ENCODE measurements around the gene PIRT. TPM values are rescaled to one million over a fixed set of nuclear protein-coding genes. Genes with fewer than 3 reads are reported as not detected.
A peak's percentile ranks its signal among the peaks of the same experiment; 100 is the strongest.
"Not testable (repeated sequence)": the region's sequence is repeated elsewhere in the genome, so short reads cannot be mapped to it uniquely, and the experiment has no call there.

Gene PIRT
- polyA plus RNA-seq, 1 of the 3 experiments (the other 2 are of a cell fraction) = not detected

GRCh38 chr17:10857976-10858375 is 20.1 kb upstream of the PIRT start:
- Histone ChIP-seq H3K79me2 (ENCODE audit: insufficient read depth) (no peaks in the 10 kb centered on the region), H3K9me2 (no peaks in the 10 kb centered on the region), H2AFZ (ENCODE audit: low read depth) (no peak overlapping the region), H3K27me3 (ENCODE audit: insufficient read depth) (no peaks in the 10 kb centered on the region), H3K27ac (ENCODE audit: low read depth in 2 of 2, low read length in 1 of 2) (no peak overlapping the region), H3K36me3 (replicated peaks in 1 of 2; ENCODE audit: control insufficient read depth in 1 of 2, insufficient read depth in 2 of 2, low read length in 1 of 2) (no peaks in the 10 kb centered on the region), H3K9me3 (no peaks in the 10 kb centered on the region), H3F3A (replicated peaks; ENCODE audit: insufficient read depth) (no peaks in the 10 kb centered on the region), H3K4me2 (no peak overlapping the region), H3K4me3 (ENCODE audit: low read depth in 2 of 2, low read length in 1 of 2) (no peak overlapping the region), H4K20me1 (ENCODE audit: insufficient read depth) (no peaks in the 10 kb centered on the region), H3K4me1 (ENCODE audit: control insufficient read depth in 1 of 2, insufficient read depth in 2 of 2, low read depth in 1 of 2, low read length in 1 of 2) (no peaks in the 10 kb centered on the region), H3K9ac (no peak overlapping the region)
- ChIA-PET POLR2A (no interaction called here), CTCF (interaction anchor here (1.4 to 1.6 kb wide), 2 partner anchors 18 kb away, joined by 3 to 5 read pairs; no protein-coding TSS in a partner anchor)
- TF ChIP-seq TCF12 (IDR thresholded peaks at IDR 0.05) (no peak), EZH2phosphoT487 (IDR thresholded peaks at IDR 0.05; ENCODE audit: borderline replicate concordance, low read depth) (no peak), CHD2 (IDR thresholded peaks at IDR 0.05; ENCODE audit: low read length, partially characterized antibody) (no peak), TEAD4 (IDR thresholded peaks at IDR 0.05; ENCODE audit: borderline replicate concordance, insufficient read depth) (no peak)
- no peak for DNase-seq
- 19% methylated on average over 4 of the region's 4 CpGs for WGBS (ENCODE audit: low lambda C conversion rate)

- H2AFZ ChIP-seq (ENCODE audit: low read depth); H3K27ac ChIP-seq (ENCODE audit: low read depth in 2 of 2, low read length in 1 of 2); H3K4me1 ChIP-seq (ENCODE audit: control insufficient read depth in 1 of 2, insufficient read depth in 2 of 2, low read depth in 1 of 2, low read length in 1 of 2); H3K36me3 ChIP-seq (replicated peaks in 1 of 2; ENCODE audit: control insufficient read depth in 1 of 2, insufficient read depth in 2 of 2, low read length in 1 of 2); H4K20me1 ChIP-seq (ENCODE audit: insufficient read depth); POLR2A ChIA-PET; H3F3A ChIP-seq (replicated peaks; ENCODE audit: insufficient read depth); H3K9me2 ChIP-seq; H3K9ac ChIP-seq; H3K4me2 ChIP-seq; H3K9me3 ChIP-seq; H3K79me2 ChIP-seq (ENCODE audit: insufficient read depth); H3K27me3 ChIP-seq (ENCODE audit: insufficient read depth); H3K4me3 ChIP-seq (ENCODE audit: low read depth in 2 of 2, low read length in 1 of 2); DNase-seq: not testable (repeated sequence)
- CTCF ChIA-PET = interaction anchor here (2.1 to 8.3 kb wide), 3 partner anchors 12 to 107 kb away, joined by 9 to 165 read pairs (median 20); no protein-coding TSS in a partner anchor
- WGBS (ENCODE audit: low lambda C conversion rate) = 79% methylated on average over 6 of the region's 6 CpGs
Measured at GRCh38 chr17:10846636-10847035, 8.7 kb upstream of the PIRT start.

- Histone ChIP-seq H3K9me2 (no peaks in the 10 kb centered on the region), H3K4me3 (ENCODE audit: low read depth in 2 of 2, low read length in 1 of 2) (peak overlapping the region in 1 of 2 experiments; percentile 56; a peak in 1 of 4 replicates), H3K27me3 (ENCODE audit: insufficient read depth) (no peaks in the 10 kb centered on the region), H3K4me2 (peak overlapping the region; percentile 76), H3K79me2 (ENCODE audit: insufficient read depth) (no peaks in the 10 kb centered on the region), H3F3A (replicated peaks; ENCODE audit: insufficient read depth) (no peaks in the 10 kb centered on the region), H3K27ac (ENCODE audit: low read depth in 2 of 2, low read length in 1 of 2) (no peak overlapping the region), H3K36me3 (replicated peaks in 1 of 2; ENCODE audit: control insufficient read depth in 1 of 2, insufficient read depth in 2 of 2, low read length in 1 of 2) (no peaks in the 10 kb centered on the region), H4K20me1 (ENCODE audit: insufficient read depth) (no peaks in the 10 kb centered on the region), H3K4me1 (ENCODE audit: control insufficient read depth in 1 of 2, insufficient read depth in 2 of 2, low read depth in 1 of 2, low read length in 1 of 2) (peaks cover 0 to 4% of the 10 kb centered on the region in 2 experiments; a peak in 1 of 4 replicates), H3K9me3 (no peaks in the 10 kb centered on the region), H3K9ac (no peak overlapping the region), H2AFZ (ENCODE audit: low read depth) (no peak overlapping the region)
- DNase-seq = no peak
- ChIA-PET POLR2A (no interaction called here), CTCF (interaction anchor here (0.6 to 8.3 kb wide), 20 partner anchors 10 to 1177 kb away, joined by 3 to 165 read pairs (median 6); partner anchors contain the start of genes ADPRM and SCO1)
- WGBS (ENCODE audit: low lambda C conversion rate) = 27% methylated on average over 6 of the region's 6 CpGs
- TF ChIP-seq REST (IDR thresholded peaks at IDR 0.05; ENCODE audit: low read depth, low read length) (no peak), FOSL2 (IDR thresholded peaks at IDR 0.05; ENCODE audit: borderline replicate concordance, low read depth) (no peak), USF1 (IDR thresholded peaks at IDR 0.05; ENCODE audit: borderline replicate concordance, low read depth) (no peak), RAD21 (IDR thresholded peaks at IDR 0.05; ENCODE audit: low read length) (no peak), CHD2 (IDR thresholded peaks at IDR 0.05; ENCODE audit: low read length, partially characterized antibody) (no peak), JUND (IDR thresholded peaks at IDR 0.05) (no peak), FOXJ3 (CRISPR knock-in tag; IDR thresholded peaks at IDR 0.05) (no peak), NRF1 (IDR thresholded peaks at IDR 0.05; ENCODE audit: low read depth, low read length) (no peak), PBX3 (IDR thresholded peaks at IDR 0.05) (no peak), TCF12 (IDR thresholded peaks at IDR 0.05) (no peak), GATA2 (CRISPR knock-in tag; IDR thresholded peaks at IDR 0.05) (no peak), POLR2AphosphoS5 (IDR thresholded peaks at IDR 0.05; ENCODE audit: low read depth, low read length) (no peak), FOXM1 (IDR thresholded peaks at IDR 0.05; ENCODE audit: low read depth) (no peak), RFX5 (IDR thresholded peaks at IDR 0.05; ENCODE audit: low read length) (no peak)
Measured at GRCh38 chr17:10845388-10845751, 7.5 kb upstream of the PIRT start.
